ENCODE measurements around the gene CALM1.

CALM1 gene

GRCh38 chr14:90457186-90457585 lies 60.4 kb downstream of the CALM1 start:
- H3K9ac ChIP-seq (ENCODE audit: low read depth, low read length, poor library complexity, severe bottlenecking): no peak overlapping the region
- H3K4me1 ChIP-seq (ENCODE audit: insufficient read depth, low read length, poor library complexity, severe bottlenecking): no peaks in the 10 kb centered on the region
- no peaks in the 10 kb centered on the region for H3K27me3 ChIP-seq (ENCODE audit: insufficient read depth, low read length, poor library complexity, severe bottlenecking)
- no peaks in the 10 kb centered on the region for H3K9me3 ChIP-seq (ENCODE audit: insufficient read depth, low read depth, low read length)
- H3K4me3 ChIP-seq (ENCODE audit: low read length, poor library complexity, severe bottlenecking): no peak overlapping the region
- H3K36me3 ChIP-seq (ENCODE audit: insufficient read depth, low read length): no peaks in the 10 kb centered on the region
- no peaks in the 10 kb centered on the region for H4K20me1 ChIP-seq (ENCODE audit: insufficient read depth, low read length, poor library complexity, severe bottlenecking)
- TF ChIP-seq, protein P1, sequence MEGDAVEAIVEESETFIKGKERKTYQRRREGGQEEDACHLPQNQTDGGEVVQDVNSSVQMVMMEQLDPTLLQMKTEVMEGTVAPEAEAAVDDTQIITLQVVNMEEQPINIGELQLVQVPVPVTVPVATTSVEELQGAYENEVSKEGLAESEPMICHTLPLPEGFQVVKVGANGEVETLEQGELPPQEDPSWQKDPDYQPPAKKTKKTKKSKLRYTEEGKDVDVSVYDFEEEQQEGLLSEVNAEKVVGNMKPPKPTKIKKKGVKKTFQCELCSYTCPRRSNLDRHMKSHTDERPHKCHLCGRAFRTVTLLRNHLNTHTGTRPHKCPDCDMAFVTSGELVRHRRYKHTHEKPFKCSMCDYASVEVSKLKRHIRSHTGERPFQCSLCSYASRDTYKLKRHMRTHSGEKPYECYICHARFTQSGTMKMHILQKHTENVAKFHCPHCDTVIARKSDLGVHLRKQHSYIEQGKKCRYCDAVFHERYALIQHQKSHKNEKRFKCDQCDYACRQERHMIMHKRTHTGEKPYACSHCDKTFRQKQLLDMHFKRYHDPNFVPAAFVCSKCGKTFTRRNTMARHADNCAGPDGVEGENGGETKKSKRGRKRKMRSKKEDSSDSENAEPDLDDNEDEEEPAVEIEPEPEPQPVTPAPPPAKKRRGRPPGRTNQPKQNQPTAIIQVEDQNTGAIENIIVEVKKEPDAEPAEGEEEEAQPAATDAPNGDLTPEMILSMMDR (conservative IDR thresholded peaks at IDR 0.05; ENCODE audit: low read length): no peak
- TF ChIP-seq EZH2phosphoT487 (IDR thresholded peaks at IDR 0.05; ENCODE audit: borderline replicate concordance): no peak
- H2AFZ ChIP-seq (ENCODE audit: low read length): no peak overlapping the region
- H3K4me2 ChIP-seq (ENCODE audit: low read depth, low read length, poor library complexity, severe bottlenecking): no peak overlapping the region
- H3K9me2 ChIP-seq (replicated peaks; ENCODE audit: low read depth, low read length): no peaks in the 10 kb centered on the region
- no peaks in the 10 kb centered on the region for H3K79me2 ChIP-seq (ENCODE audit: insufficient read depth, low read length)
- H3F3A ChIP-seq (ENCODE audit: low read depth): no peaks in the 10 kb centered on the region
